GM12878 (cell line): ENCODE measurements around the gene EEF2K. TPM values are rescaled to one million over a fixed set of nuclear protein-coding genes. Genes with fewer than 3 reads are reported as not detected.

Experiments
- ATAC-seq: fragments of 200-7000 bp; cut with Tn5 transposase; 3 replicates; pipeline ENCODE4 v1.9.1; 2020; ENCODE audit warnings: mild to moderate bottlenecking, moderate library complexity
- BruUV-seq: library from RNA; stranded (reverse); fragments of 400-500 nt; replicated peaks from 2 replicates; lab custom pipeline; 2021; lab: Mats Ljungman, UMichigan
- CTCF ChIA-PET: fragments of 300-600 bp; sonication (Branson Sonifier 250); formaldehyde crosslinking; extraction: SDS; loops from one replicate; lab custom pipeline; 2021; ENCODE audit warnings: inconsistent platforms; lab: Yijun Ruan, JAX
- POLR2A ChIA-PET: fragments of 350-600 bp; formaldehyde crosslinking; extraction: SDS; loops from one replicate; lab custom pipeline; 2021; ENCODE audit warnings: inconsistent platforms; lab: Charles Lee
- RAD21 ChIA-PET: fragments of 300-600 bp; sonication (Branson Sonifier 250); formaldehyde crosslinking; loops from one replicate; lab custom pipeline; 2023; ENCODE audit warnings: antibody characterized with exemption; ENCODE audit not compliant: unreplicated experiment; lab: Charles Lee
- SMC1A ChIA-PET: fragments of 300-600 bp; sonication (Branson Sonifier 250); formaldehyde crosslinking; loops from one replicate; lab custom pipeline; 2023; ENCODE audit not compliant: unreplicated experiment, uncharacterized antibody; lab: Charles Lee
- DNase-seq: peaks from one replicate; pipeline ENCODE4 v3.0.0-alpha.2; 2011; ENCODE audit warnings: low read depth, low spot score
- FAIRE-seq: peaks from 3 replicates; lab custom pipeline; 2011; peaks lifted over from hg19 to GRCh38; lab: Jason Lieb, UNC
- H2AFZ ChIP-seq: 2 replicates; pipeline ENCODE4 v1.6.0; 2011; ENCODE audit warnings: low read depth, low read length, control low read depth; ENCODE audit not compliant: control insufficient read depth
- H3K27ac ChIP-seq: 2 replicates; pipeline ENCODE4 v1.5.1; 2011; ENCODE audit warnings: control low read depth; ENCODE audit not compliant: control insufficient read depth, insufficient read depth
- H3K27me3 ChIP-seq, 2 experiments: replicated peaks in 1 of 2; 2 replicates each; pipeline versions ENCODE4 v1.6.0 to v1.6.1; 2011; ENCODE audit warnings: low read length in 1 of 2; ENCODE audit not compliant: control insufficient read depth in 2 of 2, insufficient read depth in 2 of 2
- H3K36me3 ChIP-seq, 2 experiments: 2 replicates each; pipeline ENCODE4 v1.5.1; 2011; ENCODE audit warnings: low read length in 1 of 2; ENCODE audit not compliant: control insufficient read depth in 2 of 2, insufficient read depth in 2 of 2
- H3K4me1 ChIP-seq: 2 replicates; pipeline ENCODE4 v1.6.1; 2011; ENCODE audit warnings: mild to moderate bottlenecking, low read length, moderate library complexity, mixed read lengths; ENCODE audit not compliant: control insufficient read depth, insufficient read depth
- H3K4me2 ChIP-seq: 2 replicates; pipeline ENCODE4 v1.6.0; 2011; ENCODE audit warnings: control low read depth; ENCODE audit not compliant: control insufficient read depth, insufficient read depth
- H3K4me3 ChIP-seq: fragments of 200-600 bp; sonication (generic); 2 replicates; pipeline ENCODE4 v1.5.1; 2016
- H3K79me2 ChIP-seq: 2 replicates; pipeline ENCODE4 v1.6.0; 2011; ENCODE audit warnings: low read length; ENCODE audit not compliant: control insufficient read depth, insufficient read depth
- H3K9ac ChIP-seq: 2 replicates; pipeline ENCODE4 v1.8.0; 2011; ENCODE audit warnings: low read length, control low read depth, mixed read lengths; ENCODE audit not compliant: control insufficient read depth, insufficient read depth
- H3K9me3 ChIP-seq: replicated peaks from 3 replicates; pipeline ENCODE4 v1.5.1; 2011; ENCODE audit warnings: mild to moderate bottlenecking, low read length; ENCODE audit not compliant: control insufficient read depth, insufficient read depth
- H4K20me1 ChIP-seq: 2 replicates; pipeline ENCODE4 v1.6.0; 2011; ENCODE audit not compliant: control insufficient read depth, insufficient read depth
- ATF3 ChIP-seq: IDR thresholded peaks from 2 replicates; pipeline ENCODE4 v1.6.1; 2011; ENCODE audit warnings: low read depth, mild to moderate bottlenecking, low read length, moderate library complexity, borderline replicate concordance; ENCODE audit errors: extremely low read depth
- CREB1 ChIP-seq: IDR thresholded peaks from 2 replicates; pipeline ENCODE4 v1.6.1; 2012; ENCODE audit warnings: low read depth, mild to moderate bottlenecking, inconsistent platforms
- EP300 ChIP-seq, 2 experiments: fragments of 150-350 bp in 1 of 2; IDR thresholded peaks; 2 replicates each; pipeline ENCODE4 v1.6.1; 2011 to 2012; ENCODE audit warnings: low read depth in 2 of 2, low read length in 2 of 2, borderline replicate concordance in 1 of 2, improper control_type of control experiment in 1 of 2, inconsistent platforms in 1 of 2; ENCODE audit not compliant: control insufficient read depth in 1 of 2
- HCFC1 ChIP-seq: fragments of 150-350 bp; IDR thresholded peaks from 2 replicates; pipeline ENCODE4 v1.6.1; 2014; ENCODE audit warnings: low read length
- HDGF ChIP-seq: fragments of 450-650 bp; IDR thresholded peaks from 2 replicates; pipeline ENCODE4 v1.6.1; 2016; ENCODE audit warnings: antibody characterized with exemption
- NFXL1 ChIP-seq: fragments of 450-650 bp; IDR thresholded peaks from 2 replicates; pipeline ENCODE4 v1.6.1; 2017; ENCODE audit warnings: antibody characterized with exemption, mild to moderate bottlenecking, borderline replicate concordance
- NR2C2 ChIP-seq: IDR thresholded peaks from 2 replicates; pipeline ENCODE4 v1.6.1; 2011; ENCODE audit warnings: borderline replicate concordance, low read depth; ENCODE audit not compliant: control insufficient read depth, insufficient read length
- POU2F2 ChIP-seq: IDR thresholded peaks from 3 replicates; pipeline ENCODE4 v1.6.1; 2011; ENCODE audit warnings: low read depth, mild to moderate bottlenecking, low read length, borderline replicate concordance
- RCOR1 ChIP-seq: conservative IDR thresholded peaks from 2 replicates; pipeline ENCODE4 v1.6.1; 2012; ENCODE audit warnings: low read depth, low read length, improper control_type of control experiment
- SMAD5 ChIP-seq: IDR thresholded peaks from 2 replicates; pipeline ENCODE4 v1.6.1; 2016; ENCODE audit warnings: antibody characterized with exemption, low read depth
- USF1 ChIP-seq: IDR thresholded peaks from 2 replicates; pipeline ENCODE4 v1.6.1; 2011; ENCODE audit warnings: borderline replicate concordance, low read depth, mild to moderate bottlenecking, moderate library complexity, mixed read lengths, low read length; ENCODE audit not compliant: insufficient read depth; ENCODE audit errors: extremely low read length
- YBX1 ChIP-seq: fragments of 450-650 bp; IDR thresholded peaks from 2 replicates; pipeline ENCODE4 v1.6.1; 2016; ENCODE audit warnings: antibody characterized with exemption
- WGBS: methylation state at CpG from one replicate; pipeline ENCODE4 v1.1.6; 2016; ENCODE audit warnings: low lambda C conversion rate; ENCODE audit not compliant: insufficient replicate concordance, insufficient coverage; ENCODE audit errors: missing lambda C conversion rate; 5-methylcytosine and 5-hydroxymethylcytosine counted together
- in situ Hi-C: fragments of 300-500 bp; cut with MboI; formaldehyde crosslinking; loops from 9 replicates; pipeline ENCODE4 v1.14.3; 2018; ENCODE audit warnings: mixed read lengths
- intact Hi-C: fragments of 100-400 bp; cut with micrococcal nuclease; formaldehyde crosslinking; loops from one replicate; pipeline ENCODE4 v1.14.2; 2022; ENCODE audit not compliant: unreplicated experiment
- polyA plus RNA-seq, 11 experiments: library from polyadenylated mRNA; depleted of rRNA in 4 of 11; unstranded in 6 of 11; stranded (reverse) in 5 of 11; fragments of >200 nt; fragmentation: Nextera tagmentation in 4 of 11; fragmentation: Illumina TruSeq in 1 of 11; extraction: Ambion mirVana in 4 of 11; extraction: Trizol in 1 of 11; gene quantifications; 1 replicate in 1 of 11; 2 replicates in 10 of 11; pipeline versions ENCODE4 v1.2.1 to v1.2.3, GENCODE V29; 2011 to 2016; ENCODE audit warnings: inconsistent platforms in 2 of 11, missing spikeins in 2 of 11, low read depth in 1 of 11
- total RNA-seq, 4 experiments: library from RNA; depleted of rRNA in 3 of 4; stranded (reverse); fragments of >200 nt in 3 of 4; fragmentation: Illumina TruSeq in 1 of 4; extraction: Trizol in 1 of 4; gene quantifications; 2 replicates each; pipeline versions ENCODE4 v1.2.1 to v1.2.3, GENCODE V29; 2013 to 2021
- TF ChIP-seq, protein P1 (sequence below): fragments of 450-650 bp; IDR thresholded peaks from 2 replicates; pipeline ENCODE4 v1.6.1; 2017; ENCODE audit warnings: mild to moderate bottlenecking, moderate library complexity
- TF ChIP-seq, protein P2 (sequence below), 3 experiments: IDR thresholded peaks in 2 of 3; conservative IDR thresholded peaks in 1 of 3; 2 replicates each; pipeline ENCODE4 v1.5.1; 2011; ENCODE audit warnings: low read depth in 3 of 3, low read length in 3 of 3, mild to moderate bottlenecking in 3 of 3, control low read depth in 2 of 3, moderate library complexity in 2 of 3, inconsistent platforms in 1 of 3, mixed read lengths in 1 of 3; ENCODE audit not compliant: control insufficient read depth in 2 of 3, insufficient read depth in 1 of 3; ENCODE audit errors: extremely low read depth in 1 of 3

EEF2K gene
- total and polyA plus RNA-seq, 10 of the 15 experiments (the other 5 are each of a cell fraction or from before 2014, with no cell fraction given), result 2.0 to 29.6 (median 12.2) TPM

GRCh38 chr16:22220069-22220440 is 14.0 kb downstream of the EEF2K start (continued):
- TF ChIP-seq, protein P1, sequence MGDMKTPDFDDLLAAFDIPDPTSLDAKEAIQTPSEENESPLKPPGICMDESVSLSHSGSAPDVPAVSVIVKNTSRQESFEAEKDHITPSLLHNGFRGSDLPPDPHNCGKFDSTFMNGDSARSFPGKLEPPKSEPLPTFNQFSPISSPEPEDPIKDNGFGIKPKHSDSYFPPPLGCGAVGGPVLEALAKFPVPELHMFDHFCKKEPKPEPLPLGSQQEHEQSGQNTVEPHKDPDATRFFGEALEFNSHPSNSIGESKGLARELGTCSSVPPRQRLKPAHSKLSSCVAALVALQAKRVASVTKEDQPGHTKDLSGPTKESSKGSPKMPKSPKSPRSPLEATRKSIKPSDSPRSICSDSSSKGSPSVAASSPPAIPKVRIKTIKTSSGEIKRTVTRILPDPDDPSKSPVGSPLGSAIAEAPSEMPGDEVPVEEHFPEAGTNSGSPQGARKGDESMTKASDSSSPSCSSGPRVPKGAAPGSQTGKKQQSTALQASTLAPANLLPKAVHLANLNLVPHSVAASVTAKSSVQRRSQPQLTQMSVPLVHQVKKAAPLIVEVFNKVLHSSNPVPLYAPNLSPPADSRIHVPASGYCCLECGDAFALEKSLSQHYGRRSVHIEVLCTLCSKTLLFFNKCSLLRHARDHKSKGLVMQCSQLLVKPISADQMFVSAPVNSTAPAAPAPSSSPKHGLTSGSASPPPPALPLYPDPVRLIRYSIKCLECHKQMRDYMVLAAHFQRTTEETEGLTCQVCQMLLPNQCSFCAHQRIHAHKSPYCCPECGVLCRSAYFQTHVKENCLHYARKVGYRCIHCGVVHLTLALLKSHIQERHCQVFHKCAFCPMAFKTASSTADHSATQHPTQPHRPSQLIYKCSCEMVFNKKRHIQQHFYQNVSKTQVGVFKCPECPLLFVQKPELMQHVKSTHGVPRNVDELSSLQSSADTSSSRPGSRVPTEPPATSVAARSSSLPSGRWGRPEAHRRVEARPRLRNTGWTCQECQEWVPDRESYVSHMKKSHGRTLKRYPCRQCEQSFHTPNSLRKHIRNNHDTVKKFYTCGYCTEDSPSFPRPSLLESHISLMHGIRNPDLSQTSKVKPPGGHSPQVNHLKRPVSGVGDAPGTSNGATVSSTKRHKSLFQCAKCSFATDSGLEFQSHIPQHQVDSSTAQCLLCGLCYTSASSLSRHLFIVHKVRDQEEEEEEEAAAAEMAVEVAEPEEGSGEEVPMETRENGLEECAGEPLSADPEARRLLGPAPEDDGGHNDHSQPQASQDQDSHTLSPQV, result no peak
- TF ChIP-seq, all 136 proteins: peak for 0

DNA sequence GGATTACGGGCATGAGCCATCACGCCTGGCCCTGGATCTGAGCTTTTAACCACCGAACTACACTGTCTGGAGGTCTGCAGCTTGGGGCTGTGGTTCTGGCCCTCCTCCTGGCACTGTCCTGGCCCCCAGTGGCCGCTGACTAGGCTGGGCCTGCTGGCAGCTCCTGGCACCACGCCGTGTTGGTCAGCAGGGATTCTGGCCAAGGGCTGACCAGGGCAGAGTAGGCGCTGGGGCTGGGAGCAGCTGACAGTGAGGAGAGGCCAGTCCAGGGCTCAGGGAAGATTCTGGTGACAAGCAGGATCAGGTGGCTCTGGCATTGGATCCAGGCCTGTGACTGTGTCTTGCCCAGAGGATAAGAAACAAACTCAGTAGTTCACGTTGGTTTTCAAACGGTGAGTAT is 14.6 kb downstream of the EEF2K start:
- BruUV-seq, result no TSS peak
- H3K27me3 ChIP-seq, result no peaks in the 10 kb centered on the region
- SMC1A ChIA-PET, result interaction anchor here (1.1 to 8.2 kb wide), 2 partner anchors 9 to 13 kb away, joined by 3 to 83 read pairs; partner anchors contain the start of gene EEF2K
- FAIRE-seq, result no peak
- intact Hi-C loops, result no loop called here
- POLR2A ChIA-PET, result interaction anchor here (0.6 to 1.1 kb wide), 3 partner anchors 15 to 628 kb away, joined by 3 to 4 read pairs (median 3); no protein-coding TSS in a partner anchor
- CTCF ChIA-PET, result interaction anchor here (0.9 to 1.5 kb wide), 2 partner anchors 80 to 144 kb away, joined by 3 to 5 read pairs; no protein-coding TSS in a partner anchor
- DNase-seq, result no peak
- no peak overlapping the region for H3K4me2 ChIP-seq
- WGBS, result 73% methylated on average over 9 of the region's 9 CpGs
- no peak overlapping the region for H2AFZ ChIP-seq
- H3K36me3 ChIP-seq, result peaks cover 5 to 10% of the 10 kb centered on the region in 2 experiments
- in situ Hi-C loops, result no loop called here
- RAD21 ChIA-PET, result interaction anchor here (3.6 kb wide), 1 partner anchor 12 kb away, joined by 24 read pairs; the partner anchor contains the start of gene EEF2K
- H4K20me1 ChIP-seq, result no peaks in the 10 kb centered on the region
- H3K4me3 ChIP-seq, result no peak overlapping the region
- H3K9ac ChIP-seq, result no peak overlapping the region
- no peak overlapping the region for H3K27ac ChIP-seq
- peaks cover 24% of the 10 kb centered on the region for H3K79me2 ChIP-seq
- peaks cover 12% of the 10 kb centered on the region for H3K4me1 ChIP-seq
- ATAC-seq, result no peak
- H3K9me3 ChIP-seq, result no peaks in the 10 kb centered on the region
- TF ChIP-seq RCOR1 (no peak), NR2C2 (no peak), SMAD5 (no peak), EP300 (IDR thresholded peaks at IDR 0.05; ENCODE audit: borderline replicate concordance in 1 of 2, control insufficient read depth in 1 of 2, low read depth in 2 of 2, low read length in 2 of 2) (no peak), HCFC1 (no peak), POU2F2 (no peak), ATF3 (no peak), HDGF (no peak), CREB1 (no peak), USF1 (no peak), YBX1 (no peak), NFXL1 (no peak)
- TF ChIP-seq, protein P2, sequence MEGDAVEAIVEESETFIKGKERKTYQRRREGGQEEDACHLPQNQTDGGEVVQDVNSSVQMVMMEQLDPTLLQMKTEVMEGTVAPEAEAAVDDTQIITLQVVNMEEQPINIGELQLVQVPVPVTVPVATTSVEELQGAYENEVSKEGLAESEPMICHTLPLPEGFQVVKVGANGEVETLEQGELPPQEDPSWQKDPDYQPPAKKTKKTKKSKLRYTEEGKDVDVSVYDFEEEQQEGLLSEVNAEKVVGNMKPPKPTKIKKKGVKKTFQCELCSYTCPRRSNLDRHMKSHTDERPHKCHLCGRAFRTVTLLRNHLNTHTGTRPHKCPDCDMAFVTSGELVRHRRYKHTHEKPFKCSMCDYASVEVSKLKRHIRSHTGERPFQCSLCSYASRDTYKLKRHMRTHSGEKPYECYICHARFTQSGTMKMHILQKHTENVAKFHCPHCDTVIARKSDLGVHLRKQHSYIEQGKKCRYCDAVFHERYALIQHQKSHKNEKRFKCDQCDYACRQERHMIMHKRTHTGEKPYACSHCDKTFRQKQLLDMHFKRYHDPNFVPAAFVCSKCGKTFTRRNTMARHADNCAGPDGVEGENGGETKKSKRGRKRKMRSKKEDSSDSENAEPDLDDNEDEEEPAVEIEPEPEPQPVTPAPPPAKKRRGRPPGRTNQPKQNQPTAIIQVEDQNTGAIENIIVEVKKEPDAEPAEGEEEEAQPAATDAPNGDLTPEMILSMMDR (IDR thresholded peaks at IDR 0.05 in 2 of 3, conservative IDR thresholded peaks at IDR 0.05 in 1 of 3; ENCODE audit: control insufficient read depth in 2 of 3, extremely low read depth in 1 of 3, insufficient read depth in 1 of 3, low read depth in 3 of 3, low read length in 3 of 3), result no peak
